ENCODE results near the gene IFNL4.

The IFNL4 gene

GRCh38 chr19:39248806-39249205 lies at the start of gene IFNL4:
IFNL4 (minus strand) TSS chr19:39248856.
- peaks cover 7 to 9% of the 10 kb centered on the region in 2 donors for H3K27me3 ChIP-seq (ENCODE audit: control insufficient read depth in 1 of 2, insufficient read depth in 2 of 2, low read length in 2 of 2)
- H3K9me3 ChIP-seq (ENCODE audit: control insufficient read depth in 1 of 2, low read length in 2 of 2) = no peaks in the 10 kb centered on the region
- no peak within 1 kb of the TSS for H3K27ac ChIP-seq (ENCODE audit: low read depth, low read length)
- H3K9ac ChIP-seq (ENCODE audit: low read depth in 1 of 2, low read length in 2 of 2) = no peak within 1 kb of the TSS
- H3K4me1 ChIP-seq (ENCODE audit: control insufficient read depth in 1 of 2, insufficient read depth in 2 of 2, low read length in 2 of 2) = no peaks in the 10 kb centered on the region
- H3K4me3 ChIP-seq (ENCODE audit: low read depth in 1 of 2, low read length in 2 of 2) = no peak within 1 kb of the TSS
- H3K36me3 ChIP-seq (ENCODE audit: control insufficient read depth in 1 of 2, insufficient read depth in 2 of 2, low read length in 2 of 2) = no peaks in the 10 kb centered on the region

- H3K36me3 ChIP-seq (ENCODE audit: control insufficient read depth in 1 of 2, insufficient read depth in 2 of 2, low read length in 2 of 2) = no peaks in the 10 kb centered on the region
- H3K4me1 ChIP-seq (ENCODE audit: control insufficient read depth in 1 of 2, insufficient read depth in 2 of 2, low read length in 2 of 2) = no peaks in the 10 kb centered on the region
- H3K9me3 ChIP-seq (ENCODE audit: control insufficient read depth in 1 of 2, low read length in 2 of 2) = no peaks in the 10 kb centered on the region
- H3K4me3 ChIP-seq (ENCODE audit: low read depth in 1 of 2, low read length in 2 of 2) = no peak overlapping the region
- no peak overlapping the region for H3K9ac ChIP-seq (ENCODE audit: low read depth in 1 of 2, low read length in 2 of 2)
- no peak overlapping the region for H3K27ac ChIP-seq (ENCODE audit: low read depth, low read length)
- H3K27me3 ChIP-seq (ENCODE audit: control insufficient read depth in 1 of 2, insufficient read depth in 2 of 2, low read length in 2 of 2) = peaks cover 0 to 4% of the 10 kb centered on the region in 2 donors
These were observed 49.4 kb upstream of the IFNL4 start for GRCh38 chr19:39297931-39298634.

GRCh38 chr19:39296906-39297305 lies 48.2 kb upstream of the IFNL4 start:
- Histone ChIP-seq H3K4me1 (ENCODE audit: control insufficient read depth in 1 of 2, insufficient read depth in 2 of 2, low read length in 2 of 2) (no peaks in the 10 kb centered on the region), H3K27me3 (ENCODE audit: control insufficient read depth in 1 of 2, insufficient read depth in 2 of 2, low read length in 2 of 2) (peaks cover 0 to 4% of the 10 kb centered on the region in 2 donors), H3K36me3 (ENCODE audit: control insufficient read depth in 1 of 2, insufficient read depth in 2 of 2, low read length in 2 of 2) (no peaks in the 10 kb centered on the region), H3K27ac (ENCODE audit: low read depth, low read length) (no peak overlapping the region), H3K4me3 (ENCODE audit: low read depth in 1 of 2, low read length in 2 of 2) (no peak overlapping the region), H3K9ac (ENCODE audit: low read depth in 1 of 2, low read length in 2 of 2) (no peak overlapping the region), H3K9me3 (ENCODE audit: control insufficient read depth in 1 of 2, low read length in 2 of 2) (no peaks in the 10 kb centered on the region)

GRCh38 chr19:39296055-39296645 lies 47.5 kb upstream of the IFNL4 start, which contains the start of gene IFNL1:
IFNL1 (plus strand) TSS chr19:39296407; CDS start chr19:39296422, 15 bp downstream.
- Histone ChIP-seq H3K36me3 (ENCODE audit: control insufficient read depth in 1 of 2, insufficient read depth in 2 of 2, low read length in 2 of 2) (no peaks in the 10 kb centered on the region), H3K9me3 (ENCODE audit: control insufficient read depth in 1 of 2, low read length in 2 of 2) (no peaks in the 10 kb centered on the region), H3K27ac (ENCODE audit: low read depth, low read length) (no peak within 1 kb of the TSS), H3K4me1 (ENCODE audit: control insufficient read depth in 1 of 2, insufficient read depth in 2 of 2, low read length in 2 of 2) (no peaks in the 10 kb centered on the region), H3K27me3 (ENCODE audit: control insufficient read depth in 1 of 2, insufficient read depth in 2 of 2, low read length in 2 of 2) (peaks cover 0 to 4% of the 10 kb centered on the region in 2 donors), H3K9ac (ENCODE audit: low read depth in 1 of 2, low read length in 2 of 2) (no peak within 1 kb of the TSS), H3K4me3 (ENCODE audit: low read depth in 1 of 2, low read length in 2 of 2) (no peak within 1 kb of the TSS)

GRCh38 chr19:39293394-39293793 lies 44.7 kb upstream of the IFNL4 start:
- H3K27me3 ChIP-seq (ENCODE audit: control insufficient read depth in 1 of 2, insufficient read depth in 2 of 2, low read length in 2 of 2) = peaks cover 0 to 8% of the 10 kb centered on the region in 2 donors
- H3K4me1 ChIP-seq (ENCODE audit: control insufficient read depth in 1 of 2, insufficient read depth in 2 of 2, low read length in 2 of 2) = no peaks in the 10 kb centered on the region
- H3K9ac ChIP-seq (ENCODE audit: low read depth in 1 of 2, low read length in 2 of 2) = no peak overlapping the region
- H3K36me3 ChIP-seq (ENCODE audit: control insufficient read depth in 1 of 2, insufficient read depth in 2 of 2, low read length in 2 of 2) = no peaks in the 10 kb centered on the region
- H3K4me3 ChIP-seq (ENCODE audit: low read depth in 1 of 2, low read length in 2 of 2) = no peak overlapping the region
- H3K9me3 ChIP-seq (ENCODE audit: control insufficient read depth in 1 of 2, low read length in 2 of 2) = no peaks in the 10 kb centered on the region
- no peak overlapping the region for H3K27ac ChIP-seq (ENCODE audit: low read depth, low read length)

- Histone ChIP-seq H3K9me3 (ENCODE audit: control insufficient read depth in 1 of 2, low read length in 2 of 2) (peaks cover 0 to 4% of the 10 kb centered on the region in 2 donors), H3K27ac (ENCODE audit: low read depth, low read length) (no peak overlapping the region), H3K36me3 (ENCODE audit: control insufficient read depth in 1 of 2, insufficient read depth in 2 of 2, low read length in 2 of 2) (no peaks in the 10 kb centered on the region), H3K27me3 (ENCODE audit: control insufficient read depth in 1 of 2, insufficient read depth in 2 of 2, low read length in 2 of 2) (no peaks in the 10 kb centered on the region), H3K9ac (ENCODE audit: low read depth in 1 of 2, low read length in 2 of 2) (no peak overlapping the region), H3K4me1 (ENCODE audit: control insufficient read depth in 1 of 2, insufficient read depth in 2 of 2, low read length in 2 of 2) (no peaks in the 10 kb centered on the region), H3K4me3 (ENCODE audit: low read depth in 1 of 2, low read length in 2 of 2) (no peak overlapping the region)
These were observed 35.4 kb upstream of the IFNL4 start for GRCh38 chr19:39284032-39284431.

- Histone ChIP-seq H3K9ac (ENCODE audit: low read depth in 1 of 2, low read length in 2 of 2) (no peak overlapping the region), H3K4me3 (ENCODE audit: low read depth in 1 of 2, low read length in 2 of 2) (no peak overlapping the region), H3K4me1 (ENCODE audit: control insufficient read depth in 1 of 2, insufficient read depth in 2 of 2, low read length in 2 of 2) (peaks cover 0 to 9% of the 10 kb centered on the region in 2 donors), H3K9me3 (ENCODE audit: control insufficient read depth in 1 of 2, low read length in 2 of 2) (peaks cover 0 to 4% of the 10 kb centered on the region in 2 donors), H3K27ac (ENCODE audit: low read depth, low read length) (no peak overlapping the region), H3K27me3 (ENCODE audit: control insufficient read depth in 1 of 2, insufficient read depth in 2 of 2, low read length in 2 of 2) (peaks cover 0 to 3% of the 10 kb centered on the region in 2 donors), H3K36me3 (ENCODE audit: control insufficient read depth in 1 of 2, insufficient read depth in 2 of 2, low read length in 2 of 2) (no peaks in the 10 kb centered on the region)
These were observed 33.4 kb upstream of the IFNL4 start for GRCh38 chr19:39282021-39282420.

- no peak overlapping the region for H3K27ac ChIP-seq (ENCODE audit: low read depth, low read length)
- H3K4me1 ChIP-seq (ENCODE audit: control insufficient read depth in 1 of 2, insufficient read depth in 2 of 2, low read length in 2 of 2) = peaks cover 0 to 9% of the 10 kb centered on the region in 2 donors
- H3K9ac ChIP-seq (ENCODE audit: low read depth in 1 of 2, low read length in 2 of 2) = peak overlapping the region in 1 of 2 donors; percentile 33
- no peak overlapping the region for H3K4me3 ChIP-seq (ENCODE audit: low read depth in 1 of 2, low read length in 2 of 2)
- H3K36me3 ChIP-seq (ENCODE audit: control insufficient read depth in 1 of 2, insufficient read depth in 2 of 2, low read length in 2 of 2) = no peaks in the 10 kb centered on the region
- no peaks in the 10 kb centered on the region for H3K9me3 ChIP-seq (ENCODE audit: control insufficient read depth in 1 of 2, low read length in 2 of 2)
- peaks cover 0 to 3% of the 10 kb centered on the region in 2 donors for H3K27me3 ChIP-seq (ENCODE audit: control insufficient read depth in 1 of 2, insufficient read depth in 2 of 2, low read length in 2 of 2)
These were observed 28.9 kb upstream of the IFNL4 start for GRCh38 chr19:39277598-39277997.

- Histone ChIP-seq H3K36me3 (ENCODE audit: control insufficient read depth in 1 of 2, insufficient read depth in 2 of 2, low read length in 2 of 2) (no peaks in the 10 kb centered on the region), H3K4me1 (ENCODE audit: control insufficient read depth in 1 of 2, insufficient read depth in 2 of 2, low read length in 2 of 2) (peaks cover 0 to 9% of the 10 kb centered on the region in 2 donors), H3K27me3 (ENCODE audit: control insufficient read depth in 1 of 2, insufficient read depth in 2 of 2, low read length in 2 of 2) (peaks cover 0 to 3% of the 10 kb centered on the region in 2 donors), H3K27ac (ENCODE audit: low read depth, low read length) (no peak overlapping the region), H3K9me3 (ENCODE audit: control insufficient read depth in 1 of 2, low read length in 2 of 2) (no peaks in the 10 kb centered on the region), H3K9ac (ENCODE audit: low read depth in 1 of 2, low read length in 2 of 2) (no peak overlapping the region), H3K4me3 (ENCODE audit: low read depth in 1 of 2, low read length in 2 of 2) (no peak overlapping the region)
These were observed 28.1 kb upstream of the IFNL4 start for GRCh38 chr19:39276740-39277139.

- no peaks in the 10 kb centered on the region for H3K36me3 ChIP-seq (ENCODE audit: control insufficient read depth in 1 of 2, insufficient read depth in 2 of 2, low read length in 2 of 2)
- no peaks in the 10 kb centered on the region for H3K9me3 ChIP-seq (ENCODE audit: control insufficient read depth in 1 of 2, low read length in 2 of 2)
- peaks cover 0 to 9% of the 10 kb centered on the region in 2 donors for H3K4me1 ChIP-seq (ENCODE audit: control insufficient read depth in 1 of 2, insufficient read depth in 2 of 2, low read length in 2 of 2)
- no peak overlapping the region for H3K27ac ChIP-seq (ENCODE audit: low read depth, low read length)
- no peak overlapping the region for H3K4me3 ChIP-seq (ENCODE audit: low read depth in 1 of 2, low read length in 2 of 2)
- H3K9ac ChIP-seq (ENCODE audit: low read depth in 1 of 2, low read length in 2 of 2) = no peak overlapping the region
- H3K27me3 ChIP-seq (ENCODE audit: control insufficient read depth in 1 of 2, insufficient read depth in 2 of 2, low read length in 2 of 2) = peaks cover 0 to 3% of the 10 kb centered on the region in 2 donors
These were observed 26.9 kb upstream of the IFNL4 start for GRCh38 chr19:39275578-39275977.

Data from duodenal mucosa (tissue), 2 donors.